Left kidney (tissue), 2 donors: Measurements from ENCODE around the gene SLC25A24. TPM values are rescaled to one million over a fixed set of nuclear protein-coding genes. Genes with fewer than 3 reads are reported as not detected.
"Not testable (repeated sequence)": the region's sequence is repeated elsewhere in the genome, so short reads cannot be mapped to it uniquely, and the experiment has no call there.

Experiments
- DNase-seq: peaks from one replicate; pipeline ENCODE4 v3.0.0-alpha.2; 2013
- polyA plus RNA-seq: library from polyadenylated mRNA; unstranded; fragments of 120-200 nt; gene quantifications from one replicate; pipeline ENCODE4 v1.2.1, GENCODE V29; 2013; ENCODE audit not compliant: insufficient read length

The SLC25A24 gene
- polyA plus RNA-seq, 1 donor, result 47.7 TPM

DNA sequence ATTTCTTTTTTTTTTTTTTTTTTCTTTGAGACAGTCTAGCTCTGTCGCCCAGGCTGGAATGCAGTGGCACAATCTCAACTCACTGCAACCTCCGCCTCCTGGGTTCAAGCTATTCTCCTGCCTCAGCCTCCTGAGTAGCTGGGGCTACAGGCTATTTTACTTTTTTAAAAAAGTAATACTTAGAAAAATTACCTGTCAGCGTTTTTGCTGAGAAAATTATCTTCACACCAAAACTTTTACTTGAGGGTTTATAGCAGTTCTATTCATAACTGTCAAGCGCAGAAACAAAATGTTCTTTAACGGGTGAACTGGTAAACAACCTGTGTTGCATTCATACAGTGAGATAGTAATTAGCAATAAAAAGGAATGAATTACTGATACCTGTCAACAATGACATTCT lies 1.5 kb upstream of the SLC25A24 start:
- no peak for DNase-seq

DNA sequence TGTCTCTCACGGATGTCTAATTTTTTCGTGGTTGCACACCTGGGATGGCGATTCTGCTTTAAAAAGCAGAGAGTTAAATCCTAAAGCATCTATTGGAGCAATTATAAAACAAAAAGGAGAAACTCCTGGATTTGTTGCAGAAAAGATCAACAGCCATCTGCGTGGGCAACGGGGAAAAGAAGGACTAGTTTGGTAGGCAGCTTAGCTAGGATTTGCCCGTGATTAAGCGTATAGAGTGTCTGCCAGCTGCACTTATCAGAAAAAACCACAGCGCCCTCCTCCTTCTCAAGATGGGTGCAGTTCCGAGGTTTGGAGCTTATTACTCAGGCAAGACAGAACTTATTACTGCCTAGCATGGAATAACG lies 526 bp upstream of the SLC25A24 start:
- DNase-seq, result peak; percentile 46

DNA sequence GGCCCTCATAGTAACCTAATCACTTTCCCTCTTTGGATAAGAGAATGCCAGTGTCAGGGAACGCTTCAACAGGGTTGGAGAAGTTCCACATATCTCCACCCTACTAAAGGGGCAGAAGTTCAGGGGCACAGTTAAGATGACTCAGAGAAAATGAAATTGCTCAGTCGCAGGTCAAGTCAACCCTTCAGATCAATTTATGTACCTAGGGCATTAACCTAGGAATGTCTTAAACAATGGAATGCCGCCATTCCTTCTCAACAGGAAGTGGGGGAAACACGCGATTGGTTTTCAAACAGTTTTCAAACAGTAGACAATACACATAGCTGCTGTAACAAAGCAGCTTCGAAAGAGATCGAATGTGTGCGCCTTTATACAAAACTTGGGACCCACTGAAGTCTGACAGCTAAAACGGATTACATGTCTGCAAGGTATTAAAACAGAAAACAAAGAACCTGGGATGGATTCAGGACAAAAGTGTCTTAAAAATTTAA lies 897 bp downstream of the SLC25A24 start:
- peak; percentile 39 for DNase-seq

GRCh38 chr1:108194051-108194450 lies 6.1 kb downstream of the SLC25A24 start:
- no peak for DNase-seq

- DNase-seq, result no peak
These were observed 6.8 kb downstream of the SLC25A24 start for GRCh38 chr1:108193333-108193732.

- no peak for DNase-seq
These were observed 7.6 kb downstream of the SLC25A24 start for GRCh38 chr1:108192581-108192980.

- DNase-seq, result no peak
These were observed 9.3 kb downstream of the SLC25A24 start for GRCh38 chr1:108190686-108191416.

DNA sequence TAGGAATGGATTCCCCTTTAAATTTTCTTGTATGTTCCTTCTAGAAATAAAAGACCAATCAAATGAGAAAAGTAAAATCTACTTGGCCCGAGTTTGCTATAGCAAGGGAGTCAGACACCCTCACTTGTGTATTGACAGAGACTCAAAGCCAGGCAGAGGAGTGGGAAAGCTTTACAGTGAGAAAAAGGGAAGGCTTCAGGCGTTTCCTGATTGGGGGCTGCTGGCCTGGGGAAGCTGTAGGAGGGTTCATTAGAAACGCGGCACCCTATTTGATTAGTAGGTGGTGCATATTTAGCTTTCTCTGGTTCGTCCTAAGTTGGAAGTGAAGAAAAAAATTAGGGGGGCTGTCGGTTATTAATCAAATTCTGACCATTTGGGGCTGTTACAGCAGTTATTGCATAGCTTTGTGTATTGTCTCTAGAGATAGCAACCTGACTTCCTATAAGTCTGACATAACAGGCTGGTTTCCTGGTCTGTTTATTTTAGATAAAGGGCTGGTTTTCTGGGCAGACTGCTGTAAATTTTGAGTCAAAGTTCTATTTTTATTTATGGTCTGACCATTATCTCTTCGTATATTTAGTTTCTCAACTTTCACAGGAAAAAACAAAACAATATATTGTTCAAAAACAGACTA lies 10.0 kb downstream of the SLC25A24 start:
- DNase-seq, result no peak

DNA sequence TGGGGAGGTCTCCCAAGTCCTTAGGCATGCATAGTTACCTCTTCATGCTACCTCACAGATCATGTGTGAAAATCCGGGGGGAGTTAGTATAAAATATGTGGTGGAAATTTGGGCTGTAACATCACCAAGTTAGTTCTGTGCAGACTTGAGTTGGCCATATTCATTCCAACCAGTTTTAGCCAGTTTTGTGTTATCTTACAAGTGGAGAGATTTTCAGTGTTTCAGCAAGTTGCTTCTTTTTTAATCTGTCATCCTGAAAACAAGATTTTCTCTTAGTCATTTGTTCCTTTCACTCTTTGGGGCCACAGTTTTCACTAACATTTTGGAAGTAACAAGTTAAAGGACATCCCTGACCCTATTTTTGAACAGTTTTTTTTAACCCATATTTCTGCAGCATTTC lies 11.3 kb downstream of the SLC25A24 start:
- DNase-seq, result no peak

DNA sequence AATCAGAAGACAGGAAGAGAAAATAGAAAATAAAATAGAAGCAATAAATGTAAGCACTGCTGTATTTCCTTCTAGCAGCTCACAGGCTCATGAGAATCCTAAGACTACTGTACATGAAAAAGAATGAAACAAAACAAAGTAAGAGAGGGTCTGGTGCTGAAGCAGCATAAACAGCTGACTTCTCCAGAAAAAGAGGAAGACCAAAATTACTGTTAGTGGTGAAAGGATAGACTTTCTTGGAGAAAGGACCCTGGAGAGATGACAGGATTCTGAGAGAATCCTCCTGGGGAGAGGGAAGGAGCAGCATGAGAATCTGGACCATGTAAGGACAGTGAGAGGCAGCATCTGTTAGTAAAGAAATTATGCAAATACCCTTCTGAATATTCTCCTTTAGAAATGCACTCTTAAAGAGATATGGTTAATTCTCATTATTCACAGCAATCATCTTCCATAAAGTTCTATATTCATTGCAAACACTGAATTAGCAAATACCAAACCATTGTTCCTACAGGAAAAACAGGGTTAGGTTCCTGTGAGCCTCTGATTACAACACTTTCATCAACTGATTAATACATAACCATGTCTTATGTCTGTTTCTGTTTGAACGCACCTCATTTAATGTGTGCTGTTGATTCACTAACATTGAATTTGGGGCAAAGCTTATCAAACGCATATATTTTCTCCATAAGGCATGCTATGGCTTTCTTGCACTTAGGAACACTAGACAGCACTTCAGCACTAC lies 17.0 kb downstream of the SLC25A24 start:
- DNase-seq, result no peak

- no peak for DNase-seq
These were observed 21.1 kb downstream of the SLC25A24 start for GRCh38 chr1:108179018-108179417.

- not testable (repeated sequence) for DNase-seq
These were observed 37.7 kb downstream of the SLC25A24 start for GRCh38 chr1:108162409-108162808.

- DNase-seq, result not testable (repeated sequence)
These were observed 40.2 kb downstream of the SLC25A24 start for GRCh38 chr1:108159951-108160350.

- DNase-seq, result no peak
These were observed 41.2 kb downstream of the SLC25A24 start for GRCh38 chr1:108158893-108159453.

GRCh38 chr1:108154314-108154713 lies 45.8 kb downstream of the SLC25A24 start:
- DNase-seq, result no peak

GRCh38 chr1:108152782-108153222 lies 47.3 kb downstream of the SLC25A24 start:
- no peak for DNase-seq

DNA sequence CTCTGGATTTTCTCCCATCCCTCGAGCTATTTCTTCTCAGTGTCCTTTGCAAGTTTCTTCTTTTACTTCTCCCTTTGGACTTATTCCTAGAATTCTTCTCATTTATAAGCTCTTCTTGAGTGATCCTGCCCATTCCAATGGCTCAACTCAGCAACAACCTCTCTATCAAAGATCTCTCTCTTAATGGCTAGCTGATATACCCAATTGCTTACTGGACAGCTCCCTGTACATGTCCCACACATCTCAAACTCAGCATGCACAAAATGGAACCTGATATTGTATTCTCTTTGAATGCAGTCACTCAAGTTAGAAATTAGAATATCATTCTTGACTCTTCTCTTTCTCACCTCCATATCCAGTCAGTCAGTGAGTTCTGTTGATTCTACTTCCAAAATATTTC lies 48.6 kb downstream of the SLC25A24 start:
- no peak for DNase-seq

DNA sequence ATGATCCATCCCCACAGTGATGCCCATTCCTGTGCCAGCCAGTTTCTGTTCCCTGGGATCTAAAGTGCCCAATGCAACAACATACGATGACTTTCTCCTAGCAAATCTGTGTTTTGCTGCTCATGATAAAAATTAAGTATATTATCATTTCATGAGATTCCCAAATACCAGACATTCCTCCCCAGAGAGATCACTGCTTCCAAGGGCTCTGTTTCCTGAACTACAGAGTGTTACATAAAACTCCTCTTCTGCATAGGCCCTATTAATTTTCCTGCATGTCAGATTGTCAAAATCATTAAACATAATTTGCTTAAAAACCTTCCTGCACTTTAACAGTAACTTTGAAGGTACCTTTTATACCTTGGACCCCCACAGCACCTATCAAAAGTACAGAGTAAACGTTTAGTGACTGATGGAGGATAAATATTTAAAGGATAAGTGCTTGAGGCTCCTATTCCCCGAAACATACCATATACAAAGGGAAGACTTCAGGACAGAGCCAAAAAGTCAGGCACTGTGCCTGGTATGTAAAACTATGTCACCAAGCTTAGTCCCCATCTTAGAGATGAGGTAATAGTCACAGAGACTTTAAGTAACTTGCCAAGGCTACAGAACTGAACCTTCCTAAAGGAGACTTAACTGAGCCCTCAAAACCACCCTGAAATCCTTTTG lies 50.2 kb downstream of the SLC25A24 start:
- DNase-seq, result no peak

DNA sequence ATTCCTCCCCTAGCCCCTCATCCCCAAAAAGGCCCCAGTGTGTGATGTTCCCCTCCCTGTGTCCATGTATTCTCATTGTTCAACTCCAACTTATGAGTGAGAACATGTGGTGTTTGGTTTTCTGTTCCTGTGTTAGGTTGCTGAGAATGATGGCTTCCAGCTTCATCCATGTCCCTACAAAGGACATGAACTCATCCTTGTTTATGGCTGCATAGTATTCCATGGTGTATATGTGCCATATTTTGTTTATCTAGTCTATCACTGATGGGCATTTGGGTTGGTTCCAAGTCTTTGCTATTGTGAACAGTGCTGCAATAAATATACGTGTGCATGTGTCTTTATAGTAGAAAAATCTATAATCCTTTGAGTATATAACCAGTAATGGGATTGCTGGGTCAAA lies 55.6 kb downstream of the SLC25A24 start:
- DNase-seq, result not testable (repeated sequence)

- DNase-seq, result no peak
These were observed 57.3 kb downstream of the SLC25A24 start for GRCh38 chr1:108142773-108143394.

- DNase-seq, result no peak
These were observed 57.9 kb downstream of the SLC25A24 start for GRCh38 chr1:108142258-108142657.

DNA sequence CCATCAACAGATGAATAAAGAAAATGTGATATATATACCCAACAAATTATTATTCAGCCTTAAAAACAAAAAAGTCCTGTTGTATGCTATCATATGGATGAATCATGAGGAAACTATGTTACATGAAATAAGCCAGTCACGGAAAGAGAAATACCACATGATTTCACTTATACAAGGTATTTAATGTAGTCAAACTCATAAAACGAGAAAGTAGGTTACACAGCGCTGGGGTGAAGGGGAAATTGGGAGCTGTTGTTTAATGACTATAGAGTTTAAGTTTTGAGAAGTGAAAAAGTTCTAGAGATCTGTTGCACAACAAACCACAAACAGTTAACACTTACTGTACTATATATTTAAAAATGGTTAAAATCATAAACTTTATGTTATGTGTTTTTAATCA lies 58.5 kb downstream of the SLC25A24 start:
- DNase-seq, result no peak
